Suprapubic skin (tissue), 4 donors: ENCODE results near the gene ZNF175.

ENCODE experiments used
- CTCF ChIP-seq, 2 donors: fragments of 200-600 bp in 1 of 2; fragments of 450-650 bp in 1 of 2; sonication (generic) in 1 of 2; IDR thresholded peaks; one replicate each; pipeline ENCODE4 v1.5.1; 2016 to 2019; ENCODE audit warnings: antibody characterized with exemption in 2 of 2, mild to moderate bottlenecking in 1 of 2, moderate library complexity in 1 of 2
- POLR2A ChIP-seq, 2 donors: fragments of 450-650 bp; IDR thresholded peaks; one replicate each; pipeline ENCODE4 v1.6.1; 2017; ENCODE audit warnings: antibody characterized with exemption in 2 of 2, mild to moderate bottlenecking in 2 of 2, moderate library complexity in 2 of 2
- POLR2AphosphoS5 ChIP-seq, 3 donors: sonication (generic); formaldehyde crosslinking; IDR thresholded peaks; one replicate each; pipeline ENCODE4 v1.6.1; 2017; ENCODE audit warnings: antibody characterized with exemption in 3 of 3

DNA sequence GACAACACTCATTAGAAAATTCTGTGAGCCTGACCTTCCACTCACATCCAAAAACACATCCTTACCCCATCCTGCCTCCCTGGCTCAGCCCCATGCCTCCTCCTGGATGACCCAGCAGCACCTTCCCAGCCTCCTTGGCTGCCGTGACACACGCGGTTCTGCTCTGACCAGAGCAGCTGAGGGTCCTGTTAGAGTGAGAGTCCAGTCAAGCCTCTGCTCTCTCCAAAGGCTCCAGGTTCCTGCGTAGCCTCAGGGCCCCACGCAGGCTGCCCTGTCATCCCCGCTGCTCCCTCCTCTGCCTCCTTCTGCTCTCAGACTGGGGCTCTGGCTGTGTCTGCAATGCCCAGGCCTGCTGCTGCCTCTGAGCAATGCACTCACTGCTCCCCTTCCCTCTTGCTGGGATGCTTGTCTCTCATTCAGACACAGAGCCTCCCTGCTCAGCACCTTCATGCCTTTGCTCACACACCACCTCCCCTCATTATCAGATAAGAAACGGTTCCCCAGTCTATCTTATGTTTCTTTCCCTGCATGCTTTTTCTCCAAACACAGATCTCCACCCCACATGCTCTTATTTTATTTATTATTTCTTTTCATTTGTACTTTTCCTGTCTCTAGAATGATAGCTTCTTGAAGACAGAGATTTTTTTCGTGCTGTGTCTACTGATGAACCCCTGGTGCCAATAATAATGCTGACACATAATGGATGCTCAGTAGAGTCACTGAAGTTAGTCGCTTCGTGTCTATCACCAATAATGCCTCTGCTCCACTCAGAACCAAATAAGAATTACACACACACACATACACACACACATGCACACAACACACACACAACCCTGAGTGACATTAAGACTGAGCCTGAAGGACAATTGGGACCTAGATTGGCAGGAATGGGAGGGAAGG is 29.4 kb upstream of the ZNF175 start:
- TF ChIP-seq CTCF (IDR thresholded peaks at IDR 0.05) (no peak), POLR2A (IDR thresholded peaks at IDR 0.05) (no peak), POLR2AphosphoS5 (IDR thresholded peaks at IDR 0.05) (no peak)
